Activated T-cell treated with anti-CD3 and anti-CD28 coated beads, Interleukin-2, amount 50 U/mL, for 1 hour (primary cell): Measurements from ENCODE around the gene C1orf35.

ENCODE experiments used
- DNase-seq: peaks from one replicate; pipeline ENCODE4 v3.0.0-alpha.2; 2020

Gene C1orf35

GRCh38 chr1:228102791-228103620 lies at the start of gene C1orf35:
TSS of gene C1orf35 (minus strand) at chr1:228103325. CDS start at chr1:228103227, 98 bp downstream.
- peak; percentile 94 for DNase-seq

GRCh38 chr1:228152918-228153258 lies 49.8 kb upstream of the C1orf35 start:
- no peak for DNase-seq

- DNase-seq: no peak
These were observed 49.2 kb upstream of the C1orf35 start for GRCh38 chr1:228152097-228152917.

- peak; percentile 17 for DNase-seq
These were observed 48.2 kb upstream of the C1orf35 start for GRCh38 chr1:228151180-228151925.

- DNase-seq: peak; percentile 17
These were observed 47.5 kb upstream of the C1orf35 start for GRCh38 chr1:228150461-228151179.

GRCh38 chr1:228150120-228150460 lies 47.0 kb upstream of the C1orf35 start:
- peak; percentile 21 for DNase-seq

- peak; percentile 17 for DNase-seq
These were observed 46.4 kb upstream of the C1orf35 start, which contains the start of gene GJC2 for GRCh38 chr1:228149406-228150119. TSS of gene GJC2 (plus strand) at chr1:228149930. CDS start at chr1:228157759, 7,829 bp downstream.

- DNase-seq: peak; percentile 15
These were observed 45.8 kb upstream of the C1orf35 start for GRCh38 chr1:228148935-228149405.

GRCh38 chr1:228148196-228148861 lies 45.2 kb upstream of the C1orf35 start:
- DNase-seq: peak; percentile 14

- DNase-seq: no peak
These were observed 44.6 kb upstream of the C1orf35 start for GRCh38 chr1:228147768-228148167.

GRCh38 chr1:228147151-228147693 lies 44.1 kb upstream of the C1orf35 start:
- DNase-seq: peak; percentile 17

- DNase-seq: no peak
These were observed 43.5 kb upstream of the C1orf35 start for GRCh38 chr1:228146417-228147150.

GRCh38 chr1:228145463-228146416 lies 42.6 kb upstream of the C1orf35 start:
- peak; percentile 15 for DNase-seq

- no peak for DNase-seq
These were observed 41.8 kb upstream of the C1orf35 start for GRCh38 chr1:228144993-228145343.

GRCh38 chr1:228144193-228144992 lies 41.3 kb upstream of the C1orf35 start:
- peak; percentile 18 for DNase-seq

GRCh38 chr1:228143480-228144192 lies 40.5 kb upstream of the C1orf35 start:
- DNase-seq: no peak

GRCh38 chr1:228142701-228143136 lies 39.6 kb upstream of the C1orf35 start:
- DNase-seq: no peak
